K562 (cell line): ENCODE measurements around the gene WNT3. TPM values are rescaled to one million over a fixed set of nuclear protein-coding genes. Genes with fewer than 3 reads are reported as not detected.

Experiments
- CBX5 ChIP-seq: IDR thresholded peaks from 2 replicates; pipeline ENCODE4 v1.6.1; 2014; ENCODE audit warnings: low read depth, borderline replicate concordance
- CREM ChIP-seq: IDR thresholded peaks from 2 replicates; pipeline ENCODE4 v1.6.1; 2014; ENCODE audit warnings: antibody characterized with exemption, low read depth
- FOXK2 ChIP-seq, 2 experiments: fragments of 450-650 bp; IDR thresholded peaks in 1 of 2; conservative IDR thresholded peaks in 1 of 2; 2 replicates each; pipeline ENCODE4 v1.6.1; 2016; ENCODE audit warnings: low read depth in 2 of 2, mild to moderate bottlenecking in 1 of 2
- HIVEP1 ChIP-seq: fragments of 250-450 bp; sonication (Bioruptor Pico); IDR thresholded peaks from 2 replicates; pipeline ENCODE4 v1.4.0; 2020; ENCODE audit warnings: mild to moderate bottlenecking
- HOXB6 ChIP-seq: fragments of 250-450 bp; sonication (Bioruptor Pico); IDR thresholded peaks from 2 replicates; pipeline ENCODE4 v1.5.1; 2022; ENCODE audit warnings: mild to moderate bottlenecking, borderline replicate concordance
- MBD2 ChIP-seq: sonication (generic); IDR thresholded peaks from 2 replicates; pipeline ENCODE4 v1.6.1; 2016; ENCODE audit warnings: low read depth, borderline replicate concordance
- MCM7 ChIP-seq, 2 experiments: fragments of 450-650 bp; IDR thresholded peaks; 2 replicates each; pipeline ENCODE4 v1.6.1; 2016 to 2018
- MED1 ChIP-seq: sonication (generic); formaldehyde crosslinking; IDR thresholded peaks from 2 replicates; pipeline ENCODE4 v1.8.1; 2023; ENCODE audit warnings: missing genetic modification reagents, borderline replicate concordance
- NCOA1 ChIP-seq: fragments of 450-650 bp; IDR thresholded peaks from 2 replicates; pipeline ENCODE4 v1.6.1; 2016; ENCODE audit warnings: low read depth
- NONO ChIP-seq, 2 experiments: fragments of 200-400 bp in 1 of 2; fragments of 450-650 bp in 1 of 2; formaldehyde crosslinking in 1 of 2; IDR thresholded peaks; 2 replicates each; pipeline ENCODE4 v1.6.1; 2017; ENCODE audit warnings: low read depth in 2 of 2, mild to moderate bottlenecking in 2 of 2, moderate library complexity in 2 of 2, low read length in 1 of 2
- POLR2AphosphoS5 ChIP-seq: IDR thresholded peaks from 2 replicates; pipeline ENCODE4 v1.6.1; 2011; ENCODE audit warnings: mild to moderate bottlenecking, low read depth, low read length, moderate library complexity; ENCODE audit not compliant: control insufficient read depth, insufficient read depth
- POLR2H ChIP-seq: IDR thresholded peaks from 2 replicates; pipeline ENCODE4 v1.6.1; 2016; ENCODE audit warnings: missing genetic modification characterization, low read depth, mild to moderate bottlenecking, control low read depth, missing compliant biosample characterization, moderate library complexity
- RBFOX2 ChIP-seq: fragments of 200-400 bp; formaldehyde crosslinking; IDR thresholded peaks from 2 replicates; pipeline ENCODE4 v1.6.1; 2017; ENCODE audit warnings: low read depth, mild to moderate bottlenecking, low read length, moderate library complexity
- SMARCA5 ChIP-seq: fragments of 450-650 bp; IDR thresholded peaks from 2 replicates; pipeline ENCODE4 v1.6.1; 2016
- SOX6 ChIP-seq: fragments of 450-650 bp; IDR thresholded peaks from 2 replicates; pipeline ENCODE4 v1.6.1; 2014; ENCODE audit warnings: mild to moderate bottlenecking
- THRAP3 ChIP-seq: fragments of 450-650 bp; IDR thresholded peaks from 2 replicates; pipeline ENCODE4 v1.6.1; 2016; ENCODE audit warnings: mild to moderate bottlenecking, inconsistent platforms, borderline replicate concordance
- YY1 ChIP-seq, 3 experiments: IDR thresholded peaks; 2 replicates each; pipeline ENCODE4 v1.6.1; 2011; ENCODE audit warnings: low read length in 2 of 3, mild to moderate bottlenecking in 2 of 3, moderate library complexity in 2 of 3, borderline replicate concordance in 1 of 3, control low read depth in 1 of 3, low read depth in 1 of 3; ENCODE audit not compliant: insufficient read depth in 3 of 3, insufficient replicate concordance in 2 of 3, control insufficient read depth in 1 of 3, insufficient read length in 1 of 3; ENCODE audit errors: extremely low read depth in 1 of 3
- ZNF3 ChIP-seq: fragments of 250-450 bp; sonication (Bioruptor Pico); IDR thresholded peaks from 2 replicates; pipeline ENCODE4 v1.5.0; 2021; ENCODE audit warnings: mild to moderate bottlenecking, moderate library complexity
- polyA plus RNA-seq, 8 experiments: library from polyadenylated mRNA; depleted of rRNA in 4 of 8; stranded (reverse) in 5 of 8; unstranded in 3 of 8; fragments of >200 nt; fragmentation: Nextera tagmentation in 2 of 8; fragmentation: Illumina TruSeq in 1 of 8; extraction: Ambion mirVana in 2 of 8; extraction: Trizol in 1 of 8; gene quantifications; 2 replicates each; pipeline versions ENCODE4 v1.2.1 to v1.2.3, GENCODE V29; 2011 to 2014; ENCODE audit warnings: inconsistent platforms in 1 of 8, missing spikeins in 1 of 8
- total RNA-seq, 7 experiments: library from RNA; depleted of rRNA in 6 of 7; stranded (reverse); fragments of >200 nt in 6 of 7; fragmentation: Illumina TruSeq in 2 of 7; extraction: Trizol in 2 of 7; gene quantifications; 2 replicates each; pipeline versions ENCODE4 v1.2.1 to v1.2.3, GENCODE V29; 2011 to 2021; ENCODE audit warnings: low replicate concordance in 1 of 7
- TF ChIP-seq, protein P1 (sequence below): sonication (generic); formaldehyde crosslinking; IDR thresholded peaks from 2 replicates; pipeline ENCODE4 v1.8.1; 2023; ENCODE audit warnings: mild to moderate bottlenecking, missing genetic modification reagents
- TF ChIP-seq, protein P2 (sequence below): fragments of 250-450 bp; sonication (Bioruptor Pico); IDR thresholded peaks from 2 replicates; pipeline ENCODE4 v1.8.0; 2021; ENCODE audit warnings: borderline replicate concordance, mild to moderate bottlenecking, moderate library complexity; ENCODE audit not compliant: poor library complexity, severe bottlenecking
- TF ChIP-seq, protein P3 (sequence below): sonication (generic); formaldehyde crosslinking; IDR thresholded peaks from 2 replicates; pipeline ENCODE4 v1.8.0; 2023; ENCODE audit warnings: mild to moderate bottlenecking, missing genetic modification reagents

The WNT3 gene
- total and polyA plus RNA-seq, 9 of the 15 experiments (the other 6 are each of a cell fraction or from before 2014, with no cell fraction given): 1.5 to 6.1 (median 3.3) TPM

DNA sequence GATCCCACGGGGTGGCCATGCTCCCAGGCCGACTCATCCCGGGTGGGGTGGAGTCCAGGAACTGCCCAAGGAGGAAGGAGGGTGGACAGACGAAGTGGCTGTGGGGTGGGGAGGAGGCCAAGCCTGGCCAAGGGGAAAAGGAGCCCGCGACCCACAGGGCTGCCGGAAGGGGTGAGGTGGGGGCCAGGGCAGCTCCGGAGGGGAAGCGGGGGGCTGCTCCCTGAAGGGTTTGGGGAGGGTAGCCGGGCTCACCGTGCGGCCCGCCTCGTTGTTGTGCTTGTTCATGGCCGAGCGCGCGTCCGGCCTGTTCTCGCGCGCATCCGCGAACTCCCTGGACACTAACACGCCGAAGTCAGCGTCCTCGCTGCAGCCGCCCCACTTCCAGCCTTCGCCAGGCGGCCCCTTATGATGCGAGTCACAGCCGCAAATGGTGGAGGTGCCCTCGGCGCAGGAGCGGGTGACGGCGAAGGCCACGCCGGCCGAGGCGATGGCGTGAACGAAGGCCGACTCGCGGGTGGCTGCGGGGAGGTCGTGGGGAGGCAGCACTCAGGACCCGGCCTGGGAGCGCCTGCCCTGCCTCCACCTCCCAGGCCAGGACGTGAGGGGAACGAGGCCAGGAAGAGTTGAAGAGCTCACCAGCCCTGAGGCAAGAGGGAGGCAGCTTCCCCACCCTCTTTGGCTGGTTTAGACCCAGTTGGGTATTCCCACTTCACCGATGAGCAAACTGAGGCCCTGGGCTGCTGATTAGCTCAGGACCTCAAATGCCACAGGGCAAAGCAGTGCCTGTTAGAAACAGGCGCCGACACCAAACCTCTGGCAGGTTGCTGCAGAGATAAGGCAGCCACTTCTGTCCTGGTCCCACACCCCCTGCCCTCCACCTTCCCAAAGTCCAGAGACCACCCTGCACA, 48.7 kb downstream of the WNT3 start (continued):
- TF ChIP-seq, protein P1, sequence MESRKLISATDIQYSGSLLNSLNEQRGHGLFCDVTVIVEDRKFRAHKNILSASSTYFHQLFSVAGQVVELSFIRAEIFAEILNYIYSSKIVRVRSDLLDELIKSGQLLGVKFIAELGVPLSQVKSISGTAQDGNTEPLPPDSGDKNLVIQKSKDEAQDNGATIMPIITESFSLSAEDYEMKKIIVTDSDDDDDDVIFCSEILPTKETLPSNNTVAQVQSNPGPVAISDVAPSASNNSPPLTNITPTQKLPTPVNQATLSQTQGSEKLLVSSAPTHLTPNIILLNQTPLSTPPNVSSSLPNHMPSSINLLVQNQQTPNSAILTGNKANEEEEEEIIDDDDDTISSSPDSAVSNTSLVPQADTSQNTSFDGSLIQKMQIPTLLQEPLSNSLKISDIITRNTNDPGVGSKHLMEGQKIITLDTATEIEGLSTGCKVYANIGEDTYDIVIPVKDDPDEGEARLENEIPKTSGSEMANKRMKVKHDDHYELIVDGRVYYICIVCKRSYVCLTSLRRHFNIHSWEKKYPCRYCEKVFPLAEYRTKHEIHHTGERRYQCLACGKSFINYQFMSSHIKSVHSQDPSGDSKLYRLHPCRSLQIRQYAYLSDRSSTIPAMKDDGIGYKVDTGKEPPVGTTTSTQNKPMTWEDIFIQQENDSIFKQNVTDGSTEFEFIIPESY (CRISPR knock-in tag): peak; percentile 92
- TF ChIP-seq POLR2AphosphoS5 (no peak), POLR2H (tag) (no peak), FOXK2 (conservative IDR thresholded peaks at IDR 0.05 in 1 of 2, IDR thresholded peaks at IDR 0.05 in 1 of 2; ENCODE audit: low read depth in 2 of 2) (no peak), SMARCA5 (no peak), THRAP3 (no peak), MBD2 (no peak), NCOA1 (no peak), CBX5 (no peak), RBFOX2 (peak; percentile 57), NONO (IDR thresholded peaks at IDR 0.05; ENCODE audit: low read depth in 2 of 2, low read length in 1 of 2) (no peak), YY1 (IDR thresholded peaks at IDR 0.05; ENCODE audit: borderline replicate concordance in 1 of 3, control insufficient read depth in 1 of 3, extremely low read depth in 1 of 3, insufficient read depth in 3 of 3, insufficient read length in 1 of 3, insufficient replicate concordance in 2 of 3, low read depth in 1 of 3, low read length in 2 of 3) (no peak), ZNF3 (CRISPR knock-in tag) (no peak), HIVEP1 (CRISPR knock-in tag) (no peak), SOX6 (no peak), CREM (no peak), MED1 (no peak), HOXB6 (no peak), MCM7 (IDR thresholded peaks at IDR 0.05) (no peak)
- TF ChIP-seq, protein P2, sequence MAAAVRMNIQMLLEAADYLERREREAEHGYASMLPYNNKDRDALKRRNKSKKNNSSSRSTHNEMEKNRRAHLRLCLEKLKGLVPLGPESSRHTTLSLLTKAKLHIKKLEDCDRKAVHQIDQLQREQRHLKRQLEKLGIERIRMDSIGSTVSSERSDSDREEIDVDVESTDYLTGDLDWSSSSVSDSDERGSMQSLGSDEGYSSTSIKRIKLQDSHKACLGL (CRISPR knock-in tag): no peak
- TF ChIP-seq, protein P3, sequence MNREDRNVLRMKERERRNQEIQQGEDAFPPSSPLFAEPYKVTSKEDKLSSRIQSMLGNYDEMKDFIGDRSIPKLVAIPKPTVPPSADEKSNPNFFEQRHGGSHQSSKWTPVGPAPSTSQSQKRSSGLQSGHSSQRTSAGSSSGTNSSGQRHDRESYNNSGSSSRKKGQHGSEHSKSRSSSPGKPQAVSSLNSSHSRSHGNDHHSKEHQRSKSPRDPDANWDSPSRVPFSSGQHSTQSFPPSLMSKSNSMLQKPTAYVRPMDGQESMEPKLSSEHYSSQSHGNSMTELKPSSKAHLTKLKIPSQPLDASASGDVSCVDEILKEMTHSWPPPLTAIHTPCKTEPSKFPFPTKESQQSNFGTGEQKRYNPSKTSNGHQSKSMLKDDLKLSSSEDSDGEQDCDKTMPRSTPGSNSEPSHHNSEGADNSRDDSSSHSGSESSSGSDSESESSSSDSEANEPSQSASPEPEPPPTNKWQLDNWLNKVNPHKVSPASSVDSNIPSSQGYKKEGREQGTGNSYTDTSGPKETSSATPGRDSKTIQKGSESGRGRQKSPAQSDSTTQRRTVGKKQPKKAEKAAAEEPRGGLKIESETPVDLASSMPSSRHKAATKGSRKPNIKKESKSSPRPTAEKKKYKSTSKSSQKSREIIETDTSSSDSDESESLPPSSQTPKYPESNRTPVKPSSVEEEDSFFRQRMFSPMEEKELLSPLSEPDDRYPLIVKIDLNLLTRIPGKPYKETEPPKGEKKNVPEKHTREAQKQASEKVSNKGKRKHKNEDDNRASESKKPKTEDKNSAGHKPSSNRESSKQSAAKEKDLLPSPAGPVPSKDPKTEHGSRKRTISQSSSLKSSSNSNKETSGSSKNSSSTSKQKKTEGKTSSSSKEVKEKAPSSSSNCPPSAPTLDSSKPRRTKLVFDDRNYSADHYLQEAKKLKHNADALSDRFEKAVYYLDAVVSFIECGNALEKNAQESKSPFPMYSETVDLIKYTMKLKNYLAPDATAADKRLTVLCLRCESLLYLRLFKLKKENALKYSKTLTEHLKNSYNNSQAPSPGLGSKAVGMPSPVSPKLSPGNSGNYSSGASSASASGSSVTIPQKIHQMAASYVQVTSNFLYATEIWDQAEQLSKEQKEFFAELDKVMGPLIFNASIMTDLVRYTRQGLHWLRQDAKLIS (CRISPR knock-in tag): no peak
